DMS53 treated with DMSO at 0.1 percent for 48 hours (cell line): ENCODE measurements around the gene AMER1.
A peak's percentile ranks its signal among the peaks of the same experiment; 100 is the strongest.
"Not testable (repeated sequence)": the region's sequence is repeated elsewhere in the genome, so short reads cannot be mapped to it uniquely, and the experiment has no call there.

Experiments
- DNase-seq: peaks from one replicate; lab custom pipeline; 2025; ENCODE audit not compliant: unreplicated experiment; lab: John Stamatoyannopoulos, UW

AMER1 gene

GRCh38 chrX:64205441-64205734 lies at the start of gene AMER1:
Gene AMER1, minus strand, starts transcription at chrX:64205708. Its CDS starts 12,422 bp downstream, at chrX:64193286.
- peak; percentile 61 for DNase-seq

GRCh38 chrX:64230123-64230970 lies 24.8 kb upstream of the AMER1 start, which contains the start of gene ASB12:
Gene ASB12, minus strand, starts transcription at chrX:64230607. Its CDS starts 4,957 bp downstream, at chrX:64225650.
- DNase-seq = no peak

GRCh38 chrX:64229154-64229553 lies 23.6 kb upstream of the AMER1 start:
- DNase-seq = no peak

- DNase-seq = no peak
Measured at GRCh38 chrX:64218023-64218422, 12.5 kb upstream of the AMER1 start.

- DNase-seq = not testable (repeated sequence)
Measured at GRCh38 chrX:64213989-64214388, 8.5 kb upstream of the AMER1 start.

- no peak for DNase-seq
Measured at GRCh38 chrX:64206556-64207162, 1.2 kb upstream of the AMER1 start.

GRCh38 chrX:64205735-64206501 lies 410 bp upstream of the AMER1 start:
- peak; percentile 83 for DNase-seq

GRCh38 chrX:64204701-64205440 lies 637 bp downstream of the AMER1 start:
- DNase-seq = peak; percentile 9

GRCh38 chrX:64204252-64204651 lies 1.3 kb downstream of the AMER1 start:
- DNase-seq = no peak

GRCh38 chrX:64202808-64203325 lies 2.6 kb downstream of the AMER1 start:
- no peak for DNase-seq

- no peak for DNase-seq
Measured at GRCh38 chrX:64198036-64198435, 7.5 kb downstream of the AMER1 start.

GRCh38 chrX:64196606-64197005 lies 8.9 kb downstream of the AMER1 start:
- no peak for DNase-seq

- DNase-seq = no peak
Measured at GRCh38 chrX:64195862-64196261, 9.6 kb downstream of the AMER1 start.

GRCh38 chrX:64192673-64193072 lies 12.8 kb downstream of the AMER1 start:
- DNase-seq = no peak

- DNase-seq = no peak
Measured at GRCh38 chrX:64192040-64192439, 13.5 kb downstream of the AMER1 start.

GRCh38 chrX:64191281-64192010 lies 14.1 kb downstream of the AMER1 start:
- no peak for DNase-seq

GRCh38 chrX:64190136-64190740 lies 15.3 kb downstream of the AMER1 start:
- no peak for DNase-seq

GRCh38 chrX:64188901-64189300 lies 16.6 kb downstream of the AMER1 start:
- DNase-seq = no peak

GRCh38 chrX:64187762-64188150 lies 17.8 kb downstream of the AMER1 start:
- DNase-seq = no peak
